Fibroblast of villous mesenchyme (primary cell): ENCODE results near the gene ANKAR. TPM values are rescaled to one million over a fixed set of nuclear protein-coding genes. Genes with fewer than 3 reads are reported as not detected.
A peak's percentile ranks its signal among the peaks of the same experiment; 100 is the strongest.
"Not testable (repeated sequence)": the region's sequence is repeated elsewhere in the genome, so short reads cannot be mapped to it uniquely, and the experiment has no call there.

ENCODE experiments used
- DNase-seq: peaks from one replicate; pipeline ENCODE4 v3.0.0-alpha.2; 2010; ENCODE audit warnings: low read depth
- H3K4me3 ChIP-seq: 2 replicates; pipeline ENCODE4 v1.5.1; 2011; ENCODE audit warnings: low read depth, mild to moderate bottlenecking, low read length
- CTCF ChIP-seq: IDR thresholded peaks from 2 replicates; pipeline ENCODE4 v1.5.1; 2012; ENCODE audit warnings: low read depth, mild to moderate bottlenecking, low read length; ENCODE audit not compliant: insufficient read depth
- total RNA-seq: library from RNA; depleted of rRNA; stranded (reverse); fragments of >200 nt; gene quantifications from 2 replicates; pipeline ENCODE4 v1.2.3, GENCODE V29; 2012

Gene ANKAR
- total RNA-seq, 1 donor: 5.6 TPM

DNA sequence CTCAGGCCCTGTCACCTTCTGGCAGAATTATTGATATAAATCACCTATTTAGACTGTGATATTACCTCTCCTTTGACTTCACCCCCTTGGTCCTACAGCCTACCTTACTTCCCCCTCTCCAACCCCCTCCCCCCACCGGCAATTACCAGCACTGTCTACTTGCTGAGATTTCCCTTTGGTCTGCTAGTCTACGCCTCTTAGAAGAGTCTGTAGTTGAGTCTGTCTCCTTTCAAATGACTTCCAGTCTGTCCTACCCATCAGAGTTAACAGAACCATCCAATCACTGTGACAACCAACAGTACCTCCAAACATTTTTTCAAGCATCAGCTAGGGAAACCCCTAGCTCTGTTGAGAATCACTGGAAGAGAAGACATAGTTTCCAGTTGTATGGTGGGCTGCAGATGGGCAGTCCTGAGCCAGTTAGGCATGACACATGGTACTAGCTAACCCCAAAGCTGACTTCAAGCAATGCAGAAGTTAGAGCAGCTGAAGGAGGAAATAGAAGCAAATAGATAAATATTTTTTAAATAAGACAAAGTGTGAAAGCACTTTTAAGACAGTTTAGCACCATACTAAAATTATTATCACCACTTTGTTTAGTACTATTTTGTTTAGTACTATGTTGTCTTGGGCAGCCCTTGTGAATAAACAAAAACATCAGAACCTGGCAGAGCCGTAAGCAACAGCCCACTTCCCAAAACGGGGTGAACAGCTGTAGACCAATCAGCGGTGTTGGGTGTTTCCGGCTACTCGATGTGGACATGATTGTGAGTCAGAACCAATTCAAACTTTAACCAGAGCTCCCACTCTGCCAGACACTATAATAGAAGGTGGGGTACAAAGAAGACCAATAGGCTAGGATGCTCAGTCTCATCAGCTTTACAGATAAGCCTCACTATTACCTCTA is 15.9 kb upstream of the ANKAR start:
- DNase-seq: no peak
- H3K4me3 ChIP-seq: no peak overlapping the region
- no peak for TF ChIP-seq CTCF

- no peak for TF ChIP-seq CTCF
- peak; percentile 77 for DNase-seq
- H3K4me3 ChIP-seq: no peak overlapping the region
Observed at GRCh38 chr2:189659734-189660133, 14.7 kb upstream of the ANKAR start.

DNA sequence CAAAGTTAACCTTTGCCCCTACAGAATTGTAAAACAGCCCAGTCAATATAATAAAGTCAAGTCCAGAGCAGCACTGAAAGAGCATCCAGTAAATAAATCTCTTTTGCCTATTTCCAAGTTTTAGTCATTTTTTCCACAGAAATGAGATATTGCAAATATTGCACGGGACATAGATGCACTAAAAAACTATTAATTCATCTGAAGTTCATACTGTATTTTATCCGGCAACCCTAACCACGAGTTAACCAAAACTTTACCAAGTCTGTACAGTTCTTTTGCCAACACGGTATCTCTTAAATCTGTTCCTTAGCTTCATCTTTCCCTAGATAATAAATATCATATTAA is 13.7 kb upstream of the ANKAR start:
- H3K4me3 ChIP-seq: no peak overlapping the region
- DNase-seq: no peak
- no peak for TF ChIP-seq CTCF

GRCh38 chr2:189661148-189661956 is 13.1 kb upstream of the ANKAR start, which contains the start of gene ASNSD1:
Gene ASNSD1, plus strand, starts transcription at chr2:189661459. Its CDS starts 4,674 bp downstream, at chr2:189666133.
- peak; percentile 100 for DNase-seq
- peak; percentile 89 for TF ChIP-seq CTCF
- H3K4me3 ChIP-seq: peak within 1 kb of the TSS; percentile 96

- DNase-seq: no peak
- H3K4me3 ChIP-seq: peak overlapping the region; percentile 96
- no peak for TF ChIP-seq CTCF
Observed at GRCh38 chr2:189661957-189662321, 12.5 kb upstream of the ANKAR start.

DNA sequence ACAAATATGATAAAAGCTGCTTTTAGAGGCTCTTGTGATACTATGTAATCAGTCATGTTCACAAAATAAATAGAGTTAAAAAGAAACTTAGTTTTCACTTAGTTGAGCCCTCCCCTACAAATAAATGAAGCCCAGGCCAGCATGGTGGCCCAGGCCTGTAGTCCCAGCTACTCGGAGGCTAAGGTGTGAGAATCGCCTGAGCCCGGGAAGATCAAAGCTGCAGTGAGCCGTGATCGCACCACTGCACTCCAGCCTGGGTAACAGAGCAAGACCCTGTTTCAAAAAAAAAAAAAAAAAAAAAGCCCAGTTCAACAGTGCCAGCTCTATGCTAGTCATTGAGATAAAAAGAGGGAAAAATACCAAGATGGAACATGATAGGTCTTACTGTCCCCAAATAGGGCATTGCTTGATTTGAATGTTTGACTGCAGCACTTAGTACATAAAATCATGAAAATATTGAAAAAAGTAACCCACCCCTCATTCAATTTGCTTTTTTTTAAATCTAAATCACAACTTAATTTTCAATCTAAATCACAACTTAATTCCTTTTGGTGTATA is 11.7 kb upstream of the ANKAR start:
- TF ChIP-seq CTCF: no peak
- H3K4me3 ChIP-seq: peak overlapping the region; percentile 96
- no peak for DNase-seq

DNA sequence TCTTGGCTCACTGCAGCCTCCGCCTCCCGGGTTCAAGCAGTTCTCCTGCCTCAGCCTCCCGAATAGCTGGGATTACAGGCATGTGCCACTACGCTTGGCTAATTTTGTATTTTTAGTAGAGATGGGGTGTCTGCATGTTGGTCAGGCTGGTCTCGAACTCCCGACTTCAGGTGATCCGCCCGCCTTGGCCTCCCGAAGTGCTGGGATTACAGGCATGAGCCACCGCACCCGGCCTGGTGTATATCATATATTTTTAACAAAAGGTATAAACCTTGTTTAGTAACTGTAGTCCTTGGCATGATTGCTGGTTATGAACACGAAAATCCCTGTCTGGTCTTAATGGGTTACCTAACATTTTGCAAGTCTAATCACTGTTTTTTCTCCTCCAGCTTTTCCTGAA is 11.2 kb upstream of the ANKAR start:
- DNase-seq, H3K4me3 ChIP-seq: not testable (repeated sequence)
